Nephron progenitor cell (in vitro differentiated cells): ENCODE data around the gene TMA7.
"Not testable (repeated sequence)": the region's sequence is repeated elsewhere in the genome, so short reads cannot be mapped to it uniquely, and the experiment has no call there.

Experiments used
- DNase-seq: peaks from one replicate; pipeline ENCODE4 v3.0.0; 2021
- H3K27ac Mint-ChIP-seq: 2 replicates; pipeline ENCODE4 v1.8.0; 2021; ENCODE audit warnings: mild to moderate bottlenecking, moderate library complexity, mixed read lengths
- H3K27me3 Mint-ChIP-seq: 2 replicates; pipeline ENCODE4 v1.8.0; 2021; ENCODE audit warnings: mild to moderate bottlenecking, low read depth, mixed read lengths; ENCODE audit not compliant: poor library complexity
- H3K36me3 Mint-ChIP-seq: 2 replicates; pipeline ENCODE4 v1.8.0; 2021; ENCODE audit warnings: low read depth, mixed read lengths
- H3K4me1 Mint-ChIP-seq: 2 replicates; pipeline ENCODE4 v1.8.0; 2021; ENCODE audit warnings: mixed read lengths
- H3K4me3 Mint-ChIP-seq: 2 replicates; pipeline ENCODE4 v1.8.0; 2021; ENCODE audit warnings: mild to moderate bottlenecking, moderate library complexity, mixed read lengths
- H3K9me3 Mint-ChIP-seq: 2 replicates; pipeline ENCODE4 v1.8.0; 2021; ENCODE audit warnings: mild to moderate bottlenecking, moderate library complexity, mixed read lengths
- CTCF ChIP-seq: fragments of 200-600 bp; sonication (generic); IDR thresholded peaks from 2 replicates; pipeline ENCODE4 v1.5.0; 2021; ENCODE audit warnings: antibody characterized with exemption

The TMA7 gene

DNA sequence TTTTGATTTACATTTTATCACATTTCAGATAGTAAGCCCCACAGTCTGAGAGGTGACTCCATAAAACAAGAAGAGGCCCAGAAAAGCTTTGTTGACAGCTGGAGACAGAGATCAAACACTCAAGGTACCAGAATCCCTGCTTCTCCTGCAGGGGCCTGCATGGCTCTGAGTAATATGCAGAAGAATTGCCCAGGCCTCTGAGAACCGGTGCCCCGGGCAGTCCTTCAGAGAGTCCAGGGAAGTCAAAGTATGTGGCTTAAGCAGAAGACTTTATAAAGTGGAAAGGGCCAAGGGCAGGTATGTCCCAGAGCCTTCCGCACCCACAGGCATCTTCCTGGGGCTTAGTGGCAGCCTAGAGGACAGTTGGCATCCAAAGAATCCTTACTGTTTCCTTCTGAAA lies 19.3 kb downstream of the TMA7 start:
- no peaks in the 10 kb centered on the region for H3K4me1 Mint-ChIP-seq

DNA sequence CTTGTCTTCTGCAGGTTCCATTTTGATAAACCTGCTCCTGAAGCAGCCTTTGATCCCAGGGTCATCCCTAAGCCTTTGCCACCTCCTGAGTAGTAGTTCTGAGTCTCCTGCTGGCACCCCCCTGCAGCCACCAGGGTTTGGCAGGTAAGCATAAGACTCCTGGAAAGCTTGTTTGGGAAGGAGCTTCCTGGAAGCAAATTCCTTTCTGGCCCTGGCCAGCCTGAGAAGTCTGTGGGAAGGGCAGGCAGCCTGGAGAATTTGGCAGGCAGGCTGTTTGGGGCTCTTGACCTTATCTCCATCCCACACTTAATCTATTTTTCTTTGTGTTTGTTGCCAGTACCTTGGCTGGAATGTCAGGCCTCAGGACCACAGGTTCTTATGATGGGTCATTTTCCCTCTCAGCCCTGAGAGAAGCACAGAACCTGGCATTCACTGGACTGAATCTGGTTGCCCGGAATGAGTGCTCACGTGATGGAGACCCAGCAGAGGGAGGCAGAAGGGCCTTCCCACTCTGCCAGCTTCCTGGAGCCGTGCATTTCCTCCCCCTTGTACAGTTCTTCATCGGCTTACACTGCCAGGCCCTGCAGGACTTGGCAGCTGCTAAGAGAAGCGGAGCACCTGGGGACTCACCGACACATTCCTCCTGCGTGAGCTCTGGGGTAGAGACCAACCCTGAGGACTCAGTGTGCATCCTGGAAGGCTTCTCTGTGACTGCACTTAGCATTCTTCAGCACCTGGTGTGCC lies 19.9 kb downstream of the TMA7 start:
- H3K36me3 Mint-ChIP-seq: peaks cover 9% of the 10 kb centered on the region
- H3K4me3 Mint-ChIP-seq: no peak overlapping the region
- H3K27me3 Mint-ChIP-seq: peaks cover 5% of the 10 kb centered on the region
- TF ChIP-seq CTCF: no peak
- H3K4me1 Mint-ChIP-seq: peaks cover under 1% of the 10 kb centered on the region
- no peak for DNase-seq
- no peak overlapping the region for H3K27ac Mint-ChIP-seq
- H3K9me3 Mint-ChIP-seq: no peaks in the 10 kb centered on the region

More for the DNA sequence above, 19.3 kb downstream of the TMA7 start:
- no peak overlapping the region for H3K4me3 Mint-ChIP-seq
- H3K36me3 Mint-ChIP-seq: peaks cover 15% of the 10 kb centered on the region
- TF ChIP-seq CTCF: no peak
- H3K9me3 Mint-ChIP-seq: no peaks in the 10 kb centered on the region
- H3K27ac Mint-ChIP-seq: no peak overlapping the region
- peaks cover 5% of the 10 kb centered on the region for H3K27me3 Mint-ChIP-seq
- no peak for DNase-seq

DNA sequence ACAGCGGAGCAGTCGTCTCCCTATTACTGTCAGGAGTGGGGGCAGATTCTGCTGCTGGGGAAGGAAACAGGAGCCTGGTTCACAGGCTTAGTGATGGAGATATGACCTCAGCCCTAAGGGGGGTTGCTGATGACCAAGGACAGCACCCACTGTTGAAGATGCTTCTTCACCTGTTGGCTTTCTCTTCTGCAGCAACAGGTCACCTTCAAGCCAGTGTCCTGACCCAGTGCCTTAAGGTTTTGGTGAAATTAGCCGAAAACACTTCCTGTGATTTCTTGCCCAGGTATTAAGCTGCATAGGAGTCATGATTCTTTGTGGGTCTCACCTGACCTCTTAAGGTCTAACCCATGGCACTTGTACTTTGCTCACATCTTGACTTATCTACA lies 20.5 kb downstream of the TMA7 start:
- no peak for DNase-seq
- no peak for TF ChIP-seq CTCF
- H3K4me3 Mint-ChIP-seq: no peak overlapping the region
- H3K36me3 Mint-ChIP-seq: peaks cover 5% of the 10 kb centered on the region
- peaks cover 5% of the 10 kb centered on the region for H3K27me3 Mint-ChIP-seq
- H3K9me3 Mint-ChIP-seq: no peaks in the 10 kb centered on the region
- no peak overlapping the region for H3K27ac Mint-ChIP-seq
- H3K4me1 Mint-ChIP-seq: peaks cover 6% of the 10 kb centered on the region

DNA sequence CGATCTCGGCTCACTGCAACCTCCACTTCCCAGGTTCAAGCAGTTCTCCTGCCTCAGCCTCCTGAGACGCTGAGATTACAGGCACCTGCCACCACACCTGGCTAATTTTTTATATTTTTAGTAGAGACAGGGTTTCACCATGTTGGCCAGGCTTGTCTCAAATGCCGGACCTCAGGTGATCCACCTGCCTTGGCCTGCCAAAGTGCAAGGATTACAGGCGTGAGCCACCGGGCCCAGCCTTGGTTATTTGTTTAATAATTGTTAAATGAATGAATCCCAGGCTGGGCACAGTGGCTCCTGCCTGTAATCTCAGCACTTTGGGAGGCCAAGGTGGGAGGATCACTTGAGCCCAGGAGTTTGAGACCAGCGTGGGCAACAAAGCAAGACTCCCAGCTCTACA lies 21.7 kb downstream of the TMA7 start:
- peaks cover 19% of the 10 kb centered on the region for H3K4me1 Mint-ChIP-seq
- not testable (repeated sequence) for H3K9me3 Mint-ChIP-seq, H3K27ac Mint-ChIP-seq, H3K36me3 Mint-ChIP-seq, H3K4me3 Mint-ChIP-seq, H3K27me3 Mint-ChIP-seq, DNase-seq

DNA sequence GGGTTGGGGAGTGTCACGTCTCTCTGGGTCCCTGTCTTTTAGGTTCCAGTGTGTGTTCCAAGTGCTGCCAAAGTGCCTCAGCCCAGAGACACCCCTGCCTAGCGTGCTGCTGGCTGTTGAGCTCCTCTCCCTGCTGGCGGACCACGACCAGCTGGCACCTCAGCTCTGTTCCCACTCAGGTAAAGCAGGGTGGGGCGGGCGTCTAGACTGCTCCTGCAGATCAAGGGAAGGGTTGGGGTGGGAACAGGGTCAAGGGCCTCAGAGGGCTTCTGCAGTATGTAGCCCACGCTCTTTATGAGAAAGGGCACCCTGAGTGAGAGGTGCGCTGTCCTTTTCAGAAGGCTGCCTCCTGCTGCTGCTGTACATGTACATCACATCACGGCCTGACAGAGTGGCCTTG lies 23.6 kb downstream of the TMA7 start:
- Mint-ChIP-seq H3K36me3 (peaks cover 14% of the 10 kb centered on the region), H3K27ac (no peak overlapping the region), H3K4me3 (no peak overlapping the region), H3K4me1 (peaks cover 32% of the 10 kb centered on the region), H3K27me3 (peaks cover 5% of the 10 kb centered on the region), H3K9me3 (no peaks in the 10 kb centered on the region)
- DNase-seq: no peak
- no peak for TF ChIP-seq CTCF

DNA sequence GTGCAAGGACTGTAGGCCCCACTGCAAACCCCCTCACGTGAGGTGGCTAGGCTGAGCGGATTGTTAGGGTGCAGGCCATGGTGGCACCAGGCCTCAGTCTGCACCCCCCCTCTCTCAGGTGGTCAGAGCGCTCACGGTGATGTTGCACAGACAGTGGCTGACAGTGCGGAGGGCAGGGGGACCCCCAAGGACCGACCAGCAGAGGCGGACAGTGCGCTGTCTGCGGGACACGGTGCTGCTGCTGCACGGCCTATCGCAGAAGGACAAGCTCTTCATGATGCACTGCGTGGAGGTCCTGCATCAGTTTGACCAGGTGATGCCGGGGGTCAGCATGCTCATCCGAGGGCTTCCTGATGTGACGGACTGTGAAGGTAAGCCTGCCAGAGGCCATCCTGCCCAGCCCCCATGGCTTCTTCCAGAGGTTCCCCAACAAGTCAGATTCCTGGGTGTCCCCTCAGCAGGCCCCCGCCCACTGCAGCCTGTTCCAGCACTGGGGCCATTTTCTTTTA lies 24.7 kb downstream of the TMA7 start:
- Mint-ChIP-seq H3K36me3 (peaks cover 14% of the 10 kb centered on the region), H3K4me3 (no peak overlapping the region), H3K27me3 (peaks cover 4% of the 10 kb centered on the region), H3K27ac (no peak overlapping the region), H3K9me3 (no peaks in the 10 kb centered on the region), H3K4me1 (peaks cover 33% of the 10 kb centered on the region)
- no peak for TF ChIP-seq CTCF
- no peak for DNase-seq
